MM.1S (cell line): ENCODE results near the gene SMPD3.

Source experiments
- EZH2 ChIP-seq: fragments of 300-600 bp; sonication (generic); optimal IDR thresholded peaks from 2 replicates; pipeline ENCODE3; 2017; ENCODE audit warnings: low read depth, mild to moderate bottlenecking, antibody characterized with exemption, low read length, mixed read lengths
- EZH2phosphoT487 ChIP-seq: fragments of 300-600 bp; sonication (generic); IDR thresholded peaks from 2 replicates; pipeline ENCODE4 v1.6.1; 2018; ENCODE audit warnings: antibody characterized with exemption, low read length
- TF ChIP-seq, protein P1 (sequence below): fragments of 300-600 bp; sonication (generic); IDR thresholded peaks from 2 replicates; pipeline ENCODE4 v1.5.1; 2016; ENCODE audit warnings: antibody characterized with exemption, low read length, mixed read lengths

DNA sequence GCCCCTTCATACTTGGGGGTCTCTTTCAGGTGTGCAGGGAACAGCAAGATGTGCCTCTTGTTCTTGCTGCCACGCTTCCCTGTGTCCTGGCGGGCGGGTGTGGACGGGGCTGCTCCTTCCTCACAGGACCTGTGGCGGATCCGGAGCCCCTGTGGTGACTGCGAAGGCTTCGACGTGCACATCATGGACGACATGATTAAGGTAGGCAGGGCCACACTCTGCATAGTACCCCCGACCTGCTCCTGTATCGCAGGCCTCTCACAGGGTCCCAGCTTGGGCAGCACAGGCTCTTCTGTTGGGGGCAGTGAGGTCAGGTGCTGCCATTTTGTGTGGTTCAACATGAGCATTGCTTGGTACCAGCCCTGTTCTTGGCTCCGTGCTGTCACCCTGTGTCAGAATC, 94.9 kb downstream of the SMPD3 start:
- TF ChIP-seq, protein P1, sequence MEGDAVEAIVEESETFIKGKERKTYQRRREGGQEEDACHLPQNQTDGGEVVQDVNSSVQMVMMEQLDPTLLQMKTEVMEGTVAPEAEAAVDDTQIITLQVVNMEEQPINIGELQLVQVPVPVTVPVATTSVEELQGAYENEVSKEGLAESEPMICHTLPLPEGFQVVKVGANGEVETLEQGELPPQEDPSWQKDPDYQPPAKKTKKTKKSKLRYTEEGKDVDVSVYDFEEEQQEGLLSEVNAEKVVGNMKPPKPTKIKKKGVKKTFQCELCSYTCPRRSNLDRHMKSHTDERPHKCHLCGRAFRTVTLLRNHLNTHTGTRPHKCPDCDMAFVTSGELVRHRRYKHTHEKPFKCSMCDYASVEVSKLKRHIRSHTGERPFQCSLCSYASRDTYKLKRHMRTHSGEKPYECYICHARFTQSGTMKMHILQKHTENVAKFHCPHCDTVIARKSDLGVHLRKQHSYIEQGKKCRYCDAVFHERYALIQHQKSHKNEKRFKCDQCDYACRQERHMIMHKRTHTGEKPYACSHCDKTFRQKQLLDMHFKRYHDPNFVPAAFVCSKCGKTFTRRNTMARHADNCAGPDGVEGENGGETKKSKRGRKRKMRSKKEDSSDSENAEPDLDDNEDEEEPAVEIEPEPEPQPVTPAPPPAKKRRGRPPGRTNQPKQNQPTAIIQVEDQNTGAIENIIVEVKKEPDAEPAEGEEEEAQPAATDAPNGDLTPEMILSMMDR = no peak
- no peak for TF ChIP-seq EZH2
- TF ChIP-seq EZH2phosphoT487 = no peak
